Heart left ventricle (tissue), 13 donors: Measurements from ENCODE around the gene ATP5MC2.

Experiments
- CTCF ChIP-seq, 12 donors: fragments of 200-600 bp; sonication (generic) in 4 of 12; IDR thresholded peaks; one replicate each; pipeline versions ENCODE4 v1.5.0 to v1.8.0; 2018 to 2022; ENCODE audit warnings: antibody characterized with exemption in 12 of 12, mild to moderate bottlenecking in 5 of 12
- POLR2A ChIP-seq, 2 donors: fragments of 450-650 bp; IDR thresholded peaks; one replicate each; pipeline ENCODE4 v1.6.1; 2017; ENCODE audit warnings: antibody characterized with exemption in 2 of 2, mild to moderate bottlenecking in 2 of 2, moderate library complexity in 2 of 2
- donor health status: ischemic (EF 13 %, LVEDD 7.1; RV severe dilation, severe dysfunction).
- donor health status: DM: no; HTN: yes; CAD: no.
- donor health status: DM: no; HTN: no; CAD: no.
- donor health status: ischemic (EF 25% LVEDD 6.9; RV normal size, moderate dysfunction).
- donor health status: ischemic (EF 25% LVEDD 5.7; RV mildly dilated, moderate dysfunction).
- donor health status: ischemic (EF 35%, LVEDD 5.7; RV mildly dilated, moderate dysfunction).
- donor health status: nonischemic (EF 11% LVEDD 7.7; RV severe dilation, severe dysfunction).
- donor health status: DM: yes; HTN: yes; CAD: no.
- donor health status: PGD.
- donor health status: ischemic (EF 29% LVEDD 5.4; RV normal size, mild dysfunction).
- donor health status: nonischemic (EF 23%, LVEDD 6.1; RV moderate dilation, normal function).

- TF ChIP-seq CTCF (IDR thresholded peaks at IDR 0.05) (no peak), POLR2A (IDR thresholded peaks at IDR 0.05) (no peak)
Observed at GRCh38 chr12:53626702-53627169, 49.1 kb downstream of the ATP5MC2 start.
